ENCODE data around the gene OSBPL9.
"Not testable (repeated sequence)": the region's sequence is repeated elsewhere in the genome, so short reads cannot be mapped to it uniquely, and the experiment has no call there.

OSBPL9 gene

GRCh38 chr1:51607681-51608095 lies 9.2 kb upstream of the OSBPL9 start:
- no peak for DNase-seq (ENCODE audit: low spot score)

- not testable (repeated sequence) for DNase-seq (ENCODE audit: low spot score)
Observed at GRCh38 chr1:51610104-51610503, 6.8 kb upstream of the OSBPL9 start.

GRCh38 chr1:51610637-51611036 lies 6.3 kb upstream of the OSBPL9 start:
- DNase-seq (ENCODE audit: low spot score), result no peak

DNA sequence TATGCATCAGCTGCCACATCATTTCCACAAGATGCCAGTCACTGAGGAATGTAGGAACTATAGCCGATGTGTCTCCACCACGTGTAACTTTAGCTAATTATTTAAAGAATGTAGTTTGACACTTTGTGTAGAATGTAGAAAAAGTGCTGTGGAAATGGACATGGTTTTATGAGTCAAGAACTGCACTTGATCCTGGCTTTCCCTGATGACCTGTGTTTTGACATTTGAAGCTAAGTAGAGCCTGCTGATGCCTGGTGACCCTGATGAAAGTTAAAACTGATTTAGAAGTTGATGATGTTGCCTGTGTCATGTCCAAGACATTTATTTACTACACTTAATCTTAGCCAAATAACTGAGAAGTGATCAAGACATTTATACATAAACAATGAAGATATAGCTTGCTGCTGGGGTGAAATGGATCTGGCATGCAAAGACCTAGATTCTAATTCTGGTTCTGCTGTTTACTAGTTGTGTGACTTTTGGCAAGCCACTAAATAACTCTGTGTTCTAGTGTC lies 4.4 kb upstream of the OSBPL9 start:
- DNase-seq (ENCODE audit: low spot score), result no peak

GRCh38 chr1:51615780-51616291 lies 1.1 kb upstream of the OSBPL9 start:
- no peak for DNase-seq (ENCODE audit: low spot score)

- no peak for DNase-seq (ENCODE audit: low spot score)
Observed at GRCh38 chr1:51616490-51616889, 402 bp upstream of the OSBPL9 start.

DNA sequence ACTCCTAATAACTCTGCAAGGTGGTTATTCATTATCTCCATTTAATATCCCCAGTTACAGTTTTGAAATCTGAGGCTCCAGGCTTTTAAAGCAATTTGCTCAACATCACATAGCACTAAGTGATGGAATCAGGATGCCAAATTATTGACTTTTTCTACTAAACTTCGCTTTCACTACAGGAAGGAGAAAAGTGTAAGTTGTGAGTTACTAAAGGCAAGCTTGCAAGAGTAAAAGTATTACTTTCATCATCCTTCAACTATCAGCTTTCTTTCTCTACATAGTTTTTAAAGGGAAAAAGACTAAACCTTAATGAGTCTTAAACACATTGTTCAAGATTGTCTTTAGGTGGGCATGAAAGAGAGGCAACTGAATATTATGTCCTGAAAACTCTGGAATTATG lies 1.8 kb downstream of the OSBPL9 start:
- DNase-seq (ENCODE audit: low spot score), result no peak

DNA sequence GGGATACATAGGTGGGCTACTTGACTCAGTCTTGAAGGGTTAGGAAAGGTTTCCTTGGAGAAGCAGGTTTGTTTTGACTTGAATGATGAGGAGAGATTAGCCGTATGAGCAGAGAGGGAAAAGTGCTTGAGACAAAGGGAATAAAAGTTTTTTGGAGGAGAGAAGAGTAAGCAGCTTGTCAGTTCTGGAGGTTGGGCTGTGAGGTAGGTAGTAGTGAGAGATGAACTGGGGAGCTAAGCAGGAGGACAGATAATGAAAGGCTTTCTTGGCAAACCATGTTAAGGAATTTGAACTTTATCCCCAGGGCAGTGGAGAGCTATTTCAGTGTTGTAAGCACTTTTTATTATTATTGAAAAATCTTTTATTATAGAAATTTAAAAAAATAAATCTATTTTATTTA lies 3.6 kb downstream of the OSBPL9 start:
- DNase-seq (ENCODE audit: low spot score), result no peak

- no peak for DNase-seq (ENCODE audit: low spot score)
Observed at GRCh38 chr1:51621161-51621560, 4.3 kb downstream of the OSBPL9 start.

GRCh38 chr1:51621841-51622454 lies 5.1 kb downstream of the OSBPL9 start:
- DNase-seq (ENCODE audit: low spot score), result no peak

GRCh38 chr1:51622455-51622913 lies 5.6 kb downstream of the OSBPL9 start:
- DNase-seq (ENCODE audit: low spot score), result no peak

DNA sequence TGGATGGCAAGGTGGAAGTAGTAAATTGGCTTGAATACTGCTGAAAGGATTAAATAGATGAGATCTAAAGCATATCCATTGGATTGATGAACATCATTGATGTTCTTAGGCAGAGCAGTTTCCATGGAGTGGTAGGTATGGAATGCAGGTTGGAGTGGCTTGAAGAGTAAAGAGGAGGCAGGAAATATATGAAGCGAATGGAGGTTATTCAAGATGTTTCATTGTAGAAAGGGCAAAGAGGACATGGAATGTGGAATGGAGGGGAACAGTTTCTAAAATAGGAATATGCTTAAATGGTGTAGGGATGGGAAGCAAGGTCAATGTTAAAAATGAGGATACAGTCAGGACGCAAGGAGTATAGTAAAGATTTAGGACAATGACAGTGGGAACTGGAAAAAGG lies 6.1 kb downstream of the OSBPL9 start:
- no peak for DNase-seq (ENCODE audit: low spot score)

DNA sequence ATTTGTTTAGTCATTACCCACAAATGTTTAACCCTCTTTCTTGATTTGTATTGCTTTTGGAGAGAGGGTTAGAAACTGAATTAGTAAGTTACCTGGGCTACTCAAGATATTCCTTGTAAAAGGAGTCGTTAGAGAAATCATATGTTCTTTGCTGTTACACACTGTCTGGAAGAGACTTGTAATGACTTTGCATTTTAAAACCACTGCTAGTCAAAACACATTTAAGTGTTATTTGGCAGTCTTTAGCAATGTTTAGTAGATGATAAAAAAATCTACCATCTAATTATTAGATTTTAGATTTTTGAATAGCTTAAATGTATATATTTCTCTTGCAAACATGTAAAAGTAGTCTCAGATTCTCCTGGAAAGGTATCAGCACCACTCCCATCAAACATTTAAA lies 6.6 kb downstream of the OSBPL9 start:
- no peak for DNase-seq (ENCODE audit: low spot score)

GRCh38 chr1:51624855-51625254 lies 8.0 kb downstream of the OSBPL9 start:
- DNase-seq (ENCODE audit: low spot score), result peak; percentile 57

- peak; percentile 64 for DNase-seq (ENCODE audit: low spot score)
Observed at GRCh38 chr1:51627672-51628071, 10.8 kb downstream of the OSBPL9 start.

DNA sequence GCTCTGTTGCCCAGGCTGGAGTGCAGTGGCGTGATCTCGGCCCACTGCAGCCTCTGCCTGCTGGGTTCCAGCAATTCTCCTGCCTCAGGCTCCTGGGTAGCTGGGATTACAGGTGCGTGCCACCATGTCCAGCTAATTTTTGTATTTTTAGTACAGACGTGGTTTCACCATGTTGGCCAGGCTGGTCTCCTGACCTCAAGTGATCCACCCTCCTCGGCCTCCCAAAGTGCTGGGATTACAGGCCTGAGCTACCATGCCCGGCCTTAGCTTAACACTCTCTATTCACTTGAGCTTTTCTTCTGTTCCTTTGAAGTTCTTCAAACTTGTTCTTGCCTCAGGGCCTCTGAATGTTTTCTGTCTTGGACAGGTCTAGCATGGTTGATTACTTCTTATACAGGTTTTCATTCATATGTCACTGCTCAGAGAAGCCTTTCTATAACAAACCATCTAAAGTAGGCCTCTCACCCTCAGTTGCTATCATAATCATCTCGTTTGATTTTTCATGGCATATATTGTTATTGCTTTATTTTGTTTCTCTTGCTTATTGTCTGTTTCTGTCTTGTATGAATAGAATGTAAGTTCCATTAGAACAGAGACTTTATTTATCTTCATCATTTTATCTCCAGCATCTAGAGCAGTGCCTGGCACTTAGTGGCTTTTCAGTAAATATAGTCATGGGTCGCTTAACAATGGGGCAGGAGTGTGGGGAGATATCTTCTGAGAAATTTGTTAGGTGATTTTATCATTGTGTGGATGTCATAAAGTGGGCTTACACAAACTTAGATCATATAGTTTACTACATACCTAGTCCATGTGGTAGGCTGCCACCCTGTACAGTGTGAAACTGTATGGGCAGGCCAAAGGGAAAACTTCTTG lies 12.1 kb downstream of the OSBPL9 start:
- no peak for DNase-seq (ENCODE audit: low spot score)

DNA sequence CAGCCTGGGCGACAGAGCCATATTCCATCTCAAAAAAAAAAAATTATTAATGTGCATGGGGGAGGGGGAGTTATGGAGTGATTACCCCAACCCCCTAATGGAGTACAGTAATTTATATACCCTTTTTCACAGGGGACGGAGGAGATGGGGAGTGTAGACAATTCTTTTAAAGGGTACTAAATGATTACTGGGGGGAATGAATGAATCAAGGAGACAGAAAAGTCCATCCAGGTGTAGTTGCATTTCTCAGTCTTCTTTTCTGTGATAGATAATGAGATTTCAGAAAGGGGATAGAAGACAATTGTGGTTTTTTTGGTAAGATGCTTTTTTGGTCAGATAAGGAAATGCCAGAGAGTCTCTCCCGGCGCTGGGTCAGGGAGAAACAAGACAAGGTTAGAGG lies 13.0 kb downstream of the OSBPL9 start:
- no peak for DNase-seq (ENCODE audit: low spot score)

GRCh38 chr1:51630393-51630792 lies 13.5 kb downstream of the OSBPL9 start:
- DNase-seq (ENCODE audit: low spot score), result no peak

DNA sequence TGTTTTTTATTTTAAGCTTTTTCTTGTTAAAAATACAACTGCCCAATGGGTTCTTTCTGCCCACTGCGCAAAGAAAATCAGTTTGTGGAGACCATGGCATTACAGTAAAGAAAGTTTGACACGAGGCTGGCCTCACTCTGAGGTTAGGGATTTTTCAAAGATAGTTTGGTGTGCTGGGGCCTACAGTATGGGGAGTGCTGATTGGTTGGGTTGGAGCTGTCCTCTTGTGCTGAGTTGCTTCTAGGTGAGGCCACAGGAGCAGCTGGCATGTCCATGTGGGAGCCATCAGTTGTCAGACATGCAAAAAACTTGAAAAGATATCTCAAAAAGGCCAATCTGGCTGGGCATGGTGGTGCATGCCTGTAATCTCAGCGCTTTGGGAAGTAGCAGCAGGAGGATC lies 14.0 kb downstream of the OSBPL9 start:
- no peak for DNase-seq (ENCODE audit: low spot score)

GRCh38 chr1:51631747-51632146 lies 14.9 kb downstream of the OSBPL9 start:
- DNase-seq (ENCODE audit: low spot score), result no peak

DNA sequence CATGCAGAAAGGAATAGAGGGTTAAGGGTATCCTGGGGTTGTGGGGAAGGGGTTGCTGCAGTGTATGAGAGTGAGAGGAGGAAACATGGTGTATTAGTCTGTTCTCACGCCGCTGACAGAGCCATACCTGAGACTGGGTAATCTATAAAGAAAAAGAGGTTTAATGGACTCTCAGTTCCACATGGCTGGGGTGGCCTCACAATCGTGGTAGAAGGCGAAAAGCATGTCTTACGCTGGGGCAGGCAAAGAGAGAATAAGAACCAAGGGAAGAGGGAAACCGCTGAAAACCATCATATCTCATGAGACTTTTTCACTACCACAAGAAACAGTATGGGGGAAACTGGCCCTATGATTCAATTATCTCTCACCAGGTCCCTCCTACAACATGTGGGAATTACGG lies 17.7 kb downstream of the OSBPL9 start:
- DNase-seq (ENCODE audit: low spot score), result no peak

GRCh38 chr1:51635615-51636014 lies 18.7 kb downstream of the OSBPL9 start:
- no peak for DNase-seq (ENCODE audit: low spot score)

DNA sequence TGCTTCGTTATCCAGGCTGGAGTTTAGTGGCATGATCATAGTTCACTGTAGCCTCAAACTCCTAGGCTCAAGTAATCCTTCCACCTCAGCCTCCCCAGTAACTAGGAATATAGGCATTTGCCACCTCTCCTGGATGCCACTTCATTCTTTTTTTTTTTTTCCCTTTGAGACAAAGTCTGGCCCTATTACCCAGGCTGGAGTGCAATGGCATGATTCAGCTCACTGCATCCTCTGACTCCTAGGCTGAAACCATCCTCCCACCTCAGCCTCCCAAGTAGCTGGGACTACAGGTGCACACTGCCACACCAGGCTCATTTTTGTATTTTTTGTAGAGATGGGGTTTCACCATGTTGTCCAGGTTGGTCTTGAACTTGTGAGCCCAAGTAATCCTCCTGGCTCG lies 19.3 kb downstream of the OSBPL9 start:
- DNase-seq (ENCODE audit: low spot score), result no peak

Measured in globus pallidus (tissue), 1 donor.